ENCODE results near the gene CEP126. TPM values are rescaled to one million over a fixed set of nuclear protein-coding genes. Genes with fewer than 3 reads are reported as not detected.
"Not testable (repeated sequence)": the region's sequence is repeated elsewhere in the genome, so short reads cannot be mapped to it uniquely, and the experiment has no call there.

The CEP126 gene
- total RNA-seq, 4 donors from 2014 or later: 4.7 to 9.2 (median 7.1) TPM

DNA sequence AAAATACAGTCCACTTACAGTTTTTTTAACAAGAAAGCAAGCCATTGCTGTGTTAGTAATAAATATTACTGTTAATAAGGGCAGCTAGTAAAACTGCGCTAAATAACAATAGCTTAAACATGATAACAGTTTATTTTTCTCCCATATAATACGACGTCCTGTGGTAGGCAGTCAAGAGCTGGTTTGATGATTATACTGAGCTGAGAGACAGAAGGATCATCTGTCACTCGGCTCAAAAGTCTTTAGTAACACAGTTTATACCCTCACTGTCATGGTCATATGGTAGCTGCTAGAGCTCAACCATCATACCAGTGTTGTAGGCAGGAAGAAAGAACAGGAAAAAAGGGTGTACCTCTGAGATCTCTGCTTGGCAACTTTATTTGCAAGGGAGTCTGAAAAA, 30.6 kb downstream of the CEP126 start:
- no peaks in the 10 kb centered on the region for H3K36me3 ChIP-seq
- no peak overlapping the region for H3K4me3 ChIP-seq
- H3K9me3 ChIP-seq: no peaks in the 10 kb centered on the region
- no peak for DNase-seq
- no peaks in the 10 kb centered on the region for H3K4me1 ChIP-seq
- intact Hi-C loops (cut with DNase I; ENCODE audit: low total_unique reads): no loop called here
- TF ChIP-seq POLR2A (IDR thresholded peaks at IDR 0.05): no peak
- TF ChIP-seq, protein P1, sequence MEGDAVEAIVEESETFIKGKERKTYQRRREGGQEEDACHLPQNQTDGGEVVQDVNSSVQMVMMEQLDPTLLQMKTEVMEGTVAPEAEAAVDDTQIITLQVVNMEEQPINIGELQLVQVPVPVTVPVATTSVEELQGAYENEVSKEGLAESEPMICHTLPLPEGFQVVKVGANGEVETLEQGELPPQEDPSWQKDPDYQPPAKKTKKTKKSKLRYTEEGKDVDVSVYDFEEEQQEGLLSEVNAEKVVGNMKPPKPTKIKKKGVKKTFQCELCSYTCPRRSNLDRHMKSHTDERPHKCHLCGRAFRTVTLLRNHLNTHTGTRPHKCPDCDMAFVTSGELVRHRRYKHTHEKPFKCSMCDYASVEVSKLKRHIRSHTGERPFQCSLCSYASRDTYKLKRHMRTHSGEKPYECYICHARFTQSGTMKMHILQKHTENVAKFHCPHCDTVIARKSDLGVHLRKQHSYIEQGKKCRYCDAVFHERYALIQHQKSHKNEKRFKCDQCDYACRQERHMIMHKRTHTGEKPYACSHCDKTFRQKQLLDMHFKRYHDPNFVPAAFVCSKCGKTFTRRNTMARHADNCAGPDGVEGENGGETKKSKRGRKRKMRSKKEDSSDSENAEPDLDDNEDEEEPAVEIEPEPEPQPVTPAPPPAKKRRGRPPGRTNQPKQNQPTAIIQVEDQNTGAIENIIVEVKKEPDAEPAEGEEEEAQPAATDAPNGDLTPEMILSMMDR (IDR thresholded peaks at IDR 0.05): no peak
- H3K27me3 ChIP-seq: no peaks in the 10 kb centered on the region
- H3K27ac ChIP-seq: no peak overlapping the region

DNA sequence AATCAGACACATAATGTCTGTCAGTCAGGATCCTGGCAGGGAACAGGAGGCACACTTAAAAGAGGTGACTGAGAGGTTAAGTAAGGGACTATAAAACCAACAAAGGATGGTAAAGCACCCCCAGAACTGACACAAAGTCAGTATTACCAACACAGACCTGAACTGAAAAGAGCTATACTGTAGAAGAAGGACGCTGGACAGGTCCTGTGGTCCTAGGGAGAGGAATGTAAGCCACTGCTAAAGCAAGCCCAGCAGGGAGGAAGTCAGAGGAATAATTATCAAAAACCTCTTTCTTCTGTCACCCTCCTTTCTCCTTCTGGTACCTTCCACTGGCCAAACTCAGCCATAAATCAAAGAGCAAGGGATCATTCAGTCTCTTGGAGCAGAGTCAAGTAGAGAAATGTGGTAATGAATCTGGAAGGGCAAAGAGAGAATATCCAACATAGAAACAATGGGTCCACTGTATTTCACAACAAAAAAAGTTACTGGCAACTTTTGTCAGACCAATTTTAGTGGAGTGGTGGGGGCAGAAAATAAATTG, 34.9 kb downstream of the CEP126 start:
- DNase-seq: no peak

DNA sequence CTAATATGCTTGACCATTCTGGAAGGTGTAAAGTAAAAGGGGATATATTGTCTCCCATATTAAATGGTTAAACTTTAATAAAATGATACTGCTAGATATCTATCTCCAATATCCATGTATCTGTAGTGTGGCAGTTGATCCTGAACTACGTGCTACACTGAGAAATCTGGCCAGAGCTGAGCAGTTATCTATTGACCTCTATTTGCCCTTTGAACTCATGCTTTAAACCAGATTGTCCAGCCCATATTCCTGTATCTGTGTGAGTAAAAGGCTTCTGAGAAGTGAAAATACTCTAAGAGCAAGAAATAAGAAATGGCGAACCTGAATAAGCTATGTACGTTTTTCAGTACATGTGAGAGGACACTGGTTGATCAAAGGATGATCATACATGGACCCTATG, 40.5 kb downstream of the CEP126 start:
- no peak overlapping the region for H3K4me3 ChIP-seq
- H3K36me3 ChIP-seq: no peaks in the 10 kb centered on the region
- no peaks in the 10 kb centered on the region for H3K27me3 ChIP-seq
- TF ChIP-seq, protein P1 (IDR thresholded peaks at IDR 0.05): no peak
- H3K9me3 ChIP-seq: no peaks in the 10 kb centered on the region
- H3K4me1 ChIP-seq: no peaks in the 10 kb centered on the region
- no peak for DNase-seq
- intact Hi-C loops (cut with DNase I; ENCODE audit: low total_unique reads): no loop called here
- H3K27ac ChIP-seq: no peak overlapping the region

More for the DNA sequence above, 34.9 kb downstream of the CEP126 start:
- no peaks in the 10 kb centered on the region for H3K36me3 ChIP-seq
- no peak overlapping the region for H3K4me3 ChIP-seq
- intact Hi-C loops (cut with DNase I; ENCODE audit: low total_unique reads): no loop called here
- TF ChIP-seq, protein P1 (IDR thresholded peaks at IDR 0.05): no peak
- no peak for TF ChIP-seq POLR2A (IDR thresholded peaks at IDR 0.05)
- no peak overlapping the region for H3K27ac ChIP-seq
- no peaks in the 10 kb centered on the region for H3K4me1 ChIP-seq
- H3K27me3 ChIP-seq: no peaks in the 10 kb centered on the region
- no peaks in the 10 kb centered on the region for H3K9me3 ChIP-seq

DNA sequence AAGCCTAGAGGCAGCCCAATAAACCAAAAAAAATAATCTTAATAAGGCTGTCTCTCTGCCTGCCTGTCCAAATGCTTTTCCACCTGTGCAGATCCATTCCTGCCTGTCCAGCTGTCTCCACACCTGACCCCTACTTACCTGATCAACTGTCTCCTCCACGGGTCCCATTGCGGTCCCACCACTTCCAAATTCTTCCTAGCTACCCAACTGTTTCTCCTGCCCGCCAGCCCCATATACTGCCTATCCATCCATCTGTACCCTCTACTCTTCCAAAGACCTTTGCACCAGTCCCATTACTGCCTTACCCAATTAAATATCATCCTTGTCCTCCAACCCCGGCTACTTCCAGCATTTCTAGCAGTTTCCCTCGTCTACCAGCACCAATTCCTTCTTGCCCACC, 40.9 kb downstream of the CEP126 start:
- Histone ChIP-seq H3K4me1 (no peaks in the 10 kb centered on the region), H3K27ac (no peak overlapping the region), H3K27me3 (no peaks in the 10 kb centered on the region), H3K36me3 (no peaks in the 10 kb centered on the region), H3K9me3 (no peaks in the 10 kb centered on the region), H3K4me3 (no peak overlapping the region)
- TF ChIP-seq POLR2A (IDR thresholded peaks at IDR 0.05): no peak
- TF ChIP-seq, protein P1 (IDR thresholded peaks at IDR 0.05): no peak
- DNase-seq: no peak
- intact Hi-C loops (cut with DNase I; ENCODE audit: low total_unique reads): no loop called here

DNA sequence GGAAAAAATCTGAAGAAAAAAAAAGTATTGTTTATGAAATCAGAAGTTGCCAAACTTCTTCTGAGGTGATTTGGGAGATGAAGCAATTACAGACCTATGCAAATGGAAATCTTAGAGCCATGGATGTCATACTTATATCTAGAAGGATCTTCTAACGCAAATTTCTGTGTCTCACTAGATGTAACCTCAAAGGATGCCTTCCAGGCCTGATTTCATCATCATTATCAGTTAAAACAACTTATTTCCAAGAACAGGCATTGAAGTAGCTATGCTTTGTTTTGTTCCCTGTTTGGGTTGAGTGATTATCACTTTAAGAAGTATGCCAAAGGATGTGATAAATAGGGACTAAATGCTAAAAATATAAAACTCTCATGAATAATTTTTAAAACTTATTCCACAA, 45.4 kb downstream of the CEP126 start:
- no peak overlapping the region for H3K27ac ChIP-seq
- no peaks in the 10 kb centered on the region for H3K36me3 ChIP-seq
- TF ChIP-seq, protein P1 (IDR thresholded peaks at IDR 0.05): no peak
- TF ChIP-seq POLR2A (IDR thresholded peaks at IDR 0.05): no peak
- H3K4me1 ChIP-seq: no peaks in the 10 kb centered on the region
- DNase-seq: no peak
- H3K9me3 ChIP-seq: no peaks in the 10 kb centered on the region
- H3K27me3 ChIP-seq: no peaks in the 10 kb centered on the region
- H3K4me3 ChIP-seq: no peak overlapping the region
- intact Hi-C loops (cut with DNase I; ENCODE audit: low total_unique reads): no loop called here

DNA sequence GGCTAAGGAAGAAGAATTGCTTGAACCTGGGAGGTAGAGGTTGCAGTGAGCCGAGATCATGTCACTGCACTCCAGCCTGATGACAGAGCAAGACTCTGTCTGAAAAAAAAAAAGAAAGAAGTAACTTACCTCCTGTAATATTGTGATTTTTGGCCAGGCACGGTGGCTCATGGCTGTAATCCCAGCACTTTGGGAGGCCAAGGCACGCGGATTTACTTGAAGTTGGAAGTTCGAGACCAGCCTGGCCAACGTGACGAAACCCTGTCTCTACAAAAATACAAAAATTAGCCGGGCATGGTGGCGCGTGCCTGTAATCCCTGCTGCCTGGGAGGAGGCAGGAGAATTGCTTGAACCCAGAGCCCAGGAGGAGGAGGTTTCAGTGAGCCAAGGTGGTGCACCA, 49.4 kb downstream of the CEP126 start:
- DNase-seq; H3K27ac ChIP-seq; H3K9me3 ChIP-seq; H3K4me3 ChIP-seq; H3K27me3 ChIP-seq; intact Hi-C loops (cut with DNase I; ENCODE audit: low total_unique reads); H3K36me3 ChIP-seq; H3K4me1 ChIP-seq: not testable (repeated sequence)

Data from uterus (tissue), 4 donors.